Naive thymus-derived CD4-positive, alpha-beta T cell (primary cell): ENCODE measurements around the gene EXOC6B. TPM values are rescaled to one million over a fixed set of nuclear protein-coding genes. Genes with fewer than 3 reads are reported as not detected.
A peak's percentile ranks its signal among the peaks of the same experiment; 100 is the strongest.

Experiments used
- ATAC-seq: fragments of 150-1000 bp; cut with Tn5 transposase; 2 replicates; pipeline ENCODE4 v1.10.0; 2021; ENCODE audit warnings: mild to moderate bottlenecking, moderate library complexity
- CTCF ChIA-PET: fragments of 350-600 bp; sonication (Branson Sonifier 250); formaldehyde crosslinking; loops from one replicate; lab custom pipeline; 2021; ENCODE audit warnings: antibody characterized with exemption; lab: Charles Lee
- POLR2A ChIA-PET: fragments of 350-600 bp; sonication (Branson Sonifier 250); formaldehyde crosslinking; loops from one replicate; lab custom pipeline; 2021; ENCODE audit warnings: antibody characterized with exemption, inconsistent platforms; lab: Charles Lee
- DNase-seq, 9 donors: peaks; one replicate each; pipeline versions ENCODE4 v3.0.0 to v3.0.0-alpha.2; 2020 to 2022; ENCODE audit warnings: mixed read lengths in 1 of 9
- H3K27ac ChIP-seq: one replicate; pipeline ENCODE4 v1.7.0; 2013; ENCODE audit warnings: mild to moderate bottlenecking, low read depth, low read length, moderate library complexity
- H3K27me3 ChIP-seq, 2 donors: one replicate each; pipeline ENCODE4 v1.7.0; 2013; ENCODE audit warnings: low read length in 2 of 2, mild to moderate bottlenecking in 2 of 2, moderate library complexity in 2 of 2; ENCODE audit not compliant: control insufficient read depth in 2 of 2, insufficient read depth in 2 of 2
- H3K36me3 ChIP-seq, 3 experiments: 1 replicate in 2 of 3; 2 replicates in 1 of 3; pipeline ENCODE4 v1.7.0; 2013; ENCODE audit warnings: low read length in 3 of 3, mild to moderate bottlenecking in 3 of 3, moderate library complexity in 1 of 3; ENCODE audit not compliant: insufficient read depth in 3 of 3, control insufficient read depth in 2 of 3
- H3K4me1 ChIP-seq, 2 donors: one replicate each; pipeline ENCODE4 v1.7.0; 2013; ENCODE audit warnings: low read length in 2 of 2, mild to moderate bottlenecking in 2 of 2, moderate library complexity in 1 of 2; ENCODE audit not compliant: control insufficient read depth in 2 of 2, insufficient read depth in 2 of 2
- H3K4me3 ChIP-seq: 2 replicates; pipeline ENCODE4 v1.7.0; 2013; ENCODE audit warnings: mild to moderate bottlenecking, low read length
- H3K9me3 ChIP-seq, 3 experiments: 1 replicate in 2 of 3; 2 replicates in 1 of 3; pipeline ENCODE4 v1.7.0; 2013; ENCODE audit warnings: low read length in 3 of 3; ENCODE audit not compliant: control insufficient read depth in 2 of 3
- H3K27ac Mint-ChIP-seq, 9 donors: one replicate each; pipeline ENCODE4 v1.8.0; 2020 to 2022; ENCODE audit warnings: mixed read lengths in 9 of 9, mild to moderate bottlenecking in 8 of 9, moderate library complexity in 5 of 9, inconsistent platforms in 2 of 9
- H3K27me3 Mint-ChIP-seq, 5 donors: one replicate each; pipeline ENCODE4 v1.8.0; 2021 to 2022; ENCODE audit warnings: mixed read lengths in 5 of 5, mild to moderate bottlenecking in 1 of 5
- H3K36me3 Mint-ChIP-seq, 5 donors: one replicate each; pipeline ENCODE4 v1.8.0; 2020 to 2022; ENCODE audit warnings: mixed read lengths in 5 of 5, mild to moderate bottlenecking in 3 of 5, inconsistent platforms in 1 of 5
- H3K4me1 Mint-ChIP-seq, 7 donors: one replicate each; pipeline ENCODE4 v1.8.0; 2020 to 2022; ENCODE audit warnings: mixed read lengths in 7 of 7, mild to moderate bottlenecking in 3 of 7, inconsistent platforms in 1 of 7
- H3K4me3 Mint-ChIP-seq, 10 donors: one replicate each; pipeline ENCODE4 v1.8.0; 2020 to 2022; ENCODE audit warnings: mild to moderate bottlenecking in 10 of 10, mixed read lengths in 10 of 10, moderate library complexity in 6 of 10, inconsistent platforms in 2 of 10
- H3K9me3 Mint-ChIP-seq, 11 donors: one replicate each; pipeline ENCODE4 v1.8.0; 2020 to 2022; ENCODE audit warnings: mixed read lengths in 11 of 11, mild to moderate bottlenecking in 4 of 11, inconsistent platforms in 1 of 11, moderate library complexity in 1 of 11
- intact Hi-C, 2 donors: fragments of 100-400 bp; cut with micrococcal nuclease; formaldehyde crosslinking; loops; one replicate each; pipeline ENCODE4 v1.15.1; 2023
- polyA plus RNA-seq, 2 donors: library from polyadenylated mRNA; unstranded; fragments of 300-500 nt; fragmentation: Illumina TruSeq; gene quantifications; one replicate each; pipeline ENCODE4 v1.2.3, GENCODE V29; 2021
- total RNA-seq, 6 experiments: library from RNA in 5 of 6; stranded (reverse) in 5 of 6; gene quantifications; 1 replicate in 5 of 6; 2 replicates in 1 of 6; pipeline ENCODE4 v1.2.3 and lab custom pipeline; 2021 to 2026

Gene EXOC6B
- total and polyA plus RNA-seq, 7 experiments from 2014 or later, result 3.5 to 21.9 (median 15.1) TPM

DNA sequence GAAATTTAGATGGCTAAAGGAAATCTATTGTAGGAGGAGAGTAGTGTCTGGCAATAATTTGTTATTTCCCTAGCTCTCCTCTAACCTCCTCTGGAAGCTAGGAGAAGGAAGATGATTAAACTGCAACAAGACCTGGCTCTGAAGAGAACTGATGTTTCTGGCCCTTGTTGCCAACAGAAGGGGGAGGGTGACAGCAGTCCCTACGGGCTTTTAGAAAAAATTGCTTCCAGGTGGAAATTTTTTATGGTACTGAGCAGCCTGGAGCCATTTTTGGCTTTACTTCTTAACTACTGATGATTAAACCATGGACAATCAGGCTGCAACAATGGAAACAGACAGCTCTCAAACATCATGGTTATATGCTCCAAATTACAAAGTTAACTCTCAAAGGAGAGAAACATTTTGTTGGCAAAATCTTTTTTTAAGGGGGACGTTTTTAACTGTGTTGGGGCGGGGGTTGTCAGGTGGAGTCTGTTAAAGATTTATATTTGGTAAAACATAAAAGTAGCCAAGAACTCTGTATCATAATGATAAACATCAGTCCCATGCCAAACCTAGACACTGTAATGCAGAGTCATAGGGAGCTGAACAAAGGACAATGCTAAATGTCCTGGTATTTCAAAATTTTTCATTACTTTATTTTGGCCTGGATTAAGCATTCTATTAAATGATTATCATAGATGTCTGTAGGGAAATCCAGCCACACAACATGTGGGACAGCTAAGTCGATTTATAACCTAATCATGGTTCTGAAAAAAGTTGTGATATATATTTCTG is 70.0 kb downstream of the EXOC6B start:
- POLR2A ChIA-PET, result no interaction called here
- Histone ChIP-seq H3K27me3 (no peaks in the 10 kb centered on the region), H3K27ac (no peak overlapping the region), H3K36me3 (no peaks in the 10 kb centered on the region), H3K9me3 (no peaks in the 10 kb centered on the region), H3K4me1 (no peaks in the 10 kb centered on the region), H3K4me3 (no peak overlapping the region)
- no peaks in the 10 kb centered on the region for H3K27me3 Mint-ChIP-seq
- no peak for DNase-seq
- no peak overlapping the region for H3K27ac Mint-ChIP-seq
- no peak for ATAC-seq
- H3K36me3 Mint-ChIP-seq, result peaks cover 0 to 24% (median 15%) of the 10 kb centered on the region in 5 donors
- H3K9me3 Mint-ChIP-seq, result peaks cover 0 to 5% (median 0%) of the 10 kb centered on the region in 11 donors
- H3K4me3 Mint-ChIP-seq, result no peak overlapping the region
- intact Hi-C loops, result no loop called here
- CTCF ChIA-PET, result no interaction called here
- H3K4me1 Mint-ChIP-seq, result no peaks in the 10 kb centered on the region

DNA sequence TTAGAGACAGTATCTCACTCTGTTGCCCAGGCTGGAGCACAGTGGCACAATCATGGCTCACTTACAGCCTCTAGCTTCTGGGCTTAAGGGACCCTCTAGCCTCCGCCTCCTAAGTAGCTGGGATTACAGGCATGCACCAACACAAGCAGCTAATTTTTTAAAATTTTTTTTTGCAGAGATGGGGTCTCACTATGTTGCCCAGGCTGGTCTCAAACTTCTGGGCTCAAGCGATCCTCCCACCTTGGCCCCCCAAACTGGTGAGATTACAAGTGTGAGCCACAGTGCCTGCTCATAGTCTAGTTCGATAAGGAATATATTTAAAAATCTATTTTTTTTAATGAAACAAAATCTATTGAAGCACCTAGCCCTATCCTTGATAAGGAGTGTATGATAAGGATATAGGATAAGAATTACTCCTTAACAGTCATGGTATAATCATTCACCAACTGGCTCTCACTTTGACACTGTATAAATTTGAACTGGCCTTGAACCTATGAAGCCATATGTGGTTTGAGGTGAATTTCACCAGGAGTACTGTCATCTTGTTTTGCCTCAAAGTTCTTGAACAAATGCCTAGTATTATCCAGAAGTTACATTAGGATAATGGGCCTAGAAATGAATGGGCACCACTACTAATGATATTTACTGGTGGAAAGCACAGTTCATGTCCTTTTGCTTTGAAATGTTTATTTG is 71.1 kb downstream of the EXOC6B start:
- Histone ChIP-seq H3K36me3 (no peaks in the 10 kb centered on the region), H3K4me3 (no peak overlapping the region), H3K27ac (no peak overlapping the region), H3K9me3 (no peaks in the 10 kb centered on the region), H3K27me3 (no peaks in the 10 kb centered on the region), H3K4me1 (no peaks in the 10 kb centered on the region)
- intact Hi-C loops, result no loop called here
- Mint-ChIP-seq H3K4me1 (no peaks in the 10 kb centered on the region), H3K4me3 (no peak overlapping the region), H3K27me3 (no peaks in the 10 kb centered on the region), H3K36me3 (peaks cover 0 to 14% (median 5%) of the 10 kb centered on the region in 5 donors), H3K9me3 (no peaks in the 10 kb centered on the region), H3K27ac (no peak overlapping the region)
- ATAC-seq (no peak), DNase-seq (no peak)
- CTCF ChIA-PET, result no interaction called here
- POLR2A ChIA-PET, result no interaction called here

DNA sequence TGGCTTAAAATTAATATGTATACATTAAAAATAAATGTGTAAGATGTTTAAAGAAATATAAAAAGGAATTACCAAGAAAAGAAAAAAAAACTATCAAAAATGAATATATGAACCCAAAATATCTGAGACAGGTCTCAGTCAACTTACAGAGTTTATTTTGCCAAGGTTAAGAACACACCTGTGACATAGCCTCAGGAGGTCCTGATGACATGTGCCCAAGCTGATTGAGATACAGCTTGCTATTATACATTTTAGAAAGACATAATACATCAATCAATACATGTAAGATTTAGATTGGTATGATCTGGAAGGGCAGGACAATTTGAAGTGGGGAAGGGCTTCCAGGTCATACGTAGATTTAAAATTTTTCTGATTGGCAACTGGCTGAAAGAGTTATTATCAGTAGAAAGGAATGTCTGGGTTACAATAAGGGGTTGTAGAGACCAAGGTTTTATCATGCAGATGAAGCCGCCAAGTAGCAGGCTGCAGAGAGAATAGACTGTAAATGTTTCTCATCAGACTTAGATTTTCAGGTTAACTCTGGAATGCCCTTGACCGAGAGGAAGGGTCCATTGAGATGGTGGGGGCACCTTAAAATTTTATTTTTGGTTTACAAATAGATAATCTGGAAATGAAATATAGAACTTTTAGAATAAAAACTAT is 74.7 kb downstream of the EXOC6B start:
- Mint-ChIP-seq H3K27me3 (no peaks in the 10 kb centered on the region), H3K27ac (no peak overlapping the region), H3K4me3 (no peak overlapping the region), H3K4me1 (no peaks in the 10 kb centered on the region), H3K9me3 (no peaks in the 10 kb centered on the region), H3K36me3 (no peaks in the 10 kb centered on the region)
- ChIA-PET POLR2A (no interaction called here), CTCF (no interaction called here)
- H3K9me3 ChIP-seq, result no peaks in the 10 kb centered on the region
- ATAC-seq, result no peak
- intact Hi-C loops, result no loop called here
- no peak overlapping the region for H3K27ac ChIP-seq
- H3K27me3 ChIP-seq, result no peaks in the 10 kb centered on the region
- DNase-seq, result no peak
- H3K36me3 ChIP-seq, result no peaks in the 10 kb centered on the region
- no peak overlapping the region for H3K4me3 ChIP-seq
- H3K4me1 ChIP-seq, result no peaks in the 10 kb centered on the region

DNA sequence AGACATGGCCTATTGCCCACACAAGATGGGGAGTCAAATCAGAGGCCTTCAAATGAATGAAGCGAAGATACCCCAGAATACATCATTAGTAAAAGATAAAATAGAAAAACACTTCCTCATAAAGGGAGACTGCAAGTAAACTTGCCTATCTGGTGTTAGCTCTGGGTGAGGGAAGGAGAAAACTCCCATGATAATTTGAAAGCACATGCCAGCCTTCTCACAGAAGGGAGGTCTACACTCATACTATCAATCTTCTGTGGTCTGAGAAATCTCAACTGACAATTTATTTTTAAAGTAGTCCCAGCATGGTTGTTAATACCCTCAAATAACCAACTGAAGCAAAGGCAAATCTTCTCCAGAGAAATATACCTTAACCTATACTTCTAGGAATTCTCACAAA is 75.4 kb downstream of the EXOC6B start:
- Histone ChIP-seq H3K9me3 (no peaks in the 10 kb centered on the region), H3K4me3 (no peak overlapping the region), H3K4me1 (no peaks in the 10 kb centered on the region), H3K36me3 (no peaks in the 10 kb centered on the region), H3K27me3 (no peaks in the 10 kb centered on the region), H3K27ac (no peak overlapping the region)
- ATAC-seq, result no peak
- Mint-ChIP-seq H3K4me1 (no peaks in the 10 kb centered on the region), H3K9me3 (no peaks in the 10 kb centered on the region), H3K4me3 (no peak overlapping the region), H3K27ac (no peak overlapping the region), H3K36me3 (no peaks in the 10 kb centered on the region), H3K27me3 (no peaks in the 10 kb centered on the region)
- no peak for DNase-seq
- ChIA-PET POLR2A (no interaction called here), CTCF (no interaction called here)
- intact Hi-C loops, result no loop called here

DNA sequence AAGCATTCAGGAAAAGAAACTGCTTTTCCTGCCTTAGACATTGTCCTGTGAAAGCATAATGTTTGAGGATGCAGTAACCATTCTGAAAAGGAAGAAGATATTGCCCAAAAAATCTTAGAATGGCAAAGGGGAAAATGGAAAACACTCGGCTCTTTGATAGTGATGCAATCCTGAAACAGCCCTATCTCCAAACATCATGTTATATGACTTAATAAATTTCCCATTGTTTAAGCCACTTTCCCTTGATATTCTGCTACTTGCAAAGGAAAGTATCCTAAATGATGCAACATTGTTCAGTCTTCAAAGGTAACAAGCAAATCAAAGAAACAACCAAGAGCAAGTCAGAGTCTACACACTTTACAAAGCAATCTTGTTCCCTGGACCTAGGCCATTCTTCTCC is 78.5 kb downstream of the EXOC6B start:
- no peaks in the 10 kb centered on the region for H3K36me3 Mint-ChIP-seq
- H3K9me3 Mint-ChIP-seq, result no peaks in the 10 kb centered on the region
- DNase-seq, result no peak
- Histone ChIP-seq H3K36me3 (no peaks in the 10 kb centered on the region), H3K27me3 (no peaks in the 10 kb centered on the region), H3K4me1 (no peaks in the 10 kb centered on the region), H3K27ac (no peak overlapping the region), H3K4me3 (no peak overlapping the region), H3K9me3 (no peaks in the 10 kb centered on the region)
- H3K4me3 Mint-ChIP-seq, result no peak overlapping the region
- ChIA-PET CTCF (no interaction called here), POLR2A (no interaction called here)
- H3K4me1 Mint-ChIP-seq, result no peaks in the 10 kb centered on the region
- ATAC-seq, result no peak
- intact Hi-C loops, result loop anchor here in 1 of 2 donors (5.0 to 10.0 kb wide), 2 partner anchors 593 to 1215 kb away; no protein-coding TSS in a partner anchor
- H3K27me3 Mint-ChIP-seq, result no peaks in the 10 kb centered on the region
- H3K27ac Mint-ChIP-seq, result no peak overlapping the region

DNA sequence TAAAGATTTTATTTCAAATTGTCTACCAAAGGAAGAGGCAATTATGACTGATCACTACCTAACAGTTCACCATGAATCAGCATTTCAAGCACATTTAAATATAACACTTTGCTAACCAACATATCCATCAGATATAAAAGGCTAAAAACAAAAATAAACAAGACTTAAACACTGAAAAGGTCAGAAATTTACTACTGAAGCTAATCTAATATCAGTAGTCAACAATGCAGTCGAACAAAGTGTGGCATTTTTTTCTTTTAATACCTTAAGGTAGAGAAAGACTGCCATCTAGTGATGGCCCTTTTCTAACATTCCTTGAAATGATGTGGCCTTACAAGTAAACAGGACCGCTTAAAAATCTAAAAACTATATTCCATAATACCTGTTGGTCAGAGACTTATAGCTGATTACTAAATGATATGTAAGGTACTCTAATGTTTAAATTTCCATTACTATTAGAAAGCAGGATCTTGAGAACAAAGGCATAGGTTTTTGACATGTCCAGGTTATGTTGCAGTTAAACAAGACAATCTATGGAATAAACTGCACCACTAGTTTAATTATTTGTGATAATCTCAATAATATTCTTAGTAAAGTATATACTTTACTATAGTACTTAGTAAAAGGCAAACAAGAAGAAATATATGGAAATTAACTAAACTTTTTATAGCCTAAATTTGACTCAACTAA is 80.0 kb downstream of the EXOC6B start:
- Mint-ChIP-seq H3K4me1 (no peaks in the 10 kb centered on the region), H3K4me3 (no peak overlapping the region), H3K27ac (no peak overlapping the region), H3K36me3 (peaks cover 0 to 4% (median 0%) of the 10 kb centered on the region in 5 donors), H3K9me3 (no peaks in the 10 kb centered on the region), H3K27me3 (no peaks in the 10 kb centered on the region)
- H3K9me3 ChIP-seq, result no peaks in the 10 kb centered on the region
- CTCF ChIA-PET, result interaction anchor here (0.6 to 2.1 kb wide), 4 partner anchors 11 to 1136 kb away, joined by 3 to 8 read pairs (median 3); no protein-coding TSS in a partner anchor
- POLR2A ChIA-PET, result no interaction called here
- H3K27ac ChIP-seq, result no peak overlapping the region
- no peaks in the 10 kb centered on the region for H3K27me3 ChIP-seq
- H3K36me3 ChIP-seq, result no peaks in the 10 kb centered on the region
- no peak for ATAC-seq
- peak in 5 of 9 donors; percentile 14 to 39 (median 26) for DNase-seq
- intact Hi-C loops, result loop anchor here (1.0 to 10.0 kb wide), 4 partner anchors 591 to 1214 kb away; no protein-coding TSS in a partner anchor
- H3K4me1 ChIP-seq, result no peaks in the 10 kb centered on the region
- no peak overlapping the region for H3K4me3 ChIP-seq
